RWPE1 (cell line): ENCODE results near the gene LANCL2.

ENCODE experiments used
- CTCF ChIA-PET: fragments of 350-600 bp; sonication (Branson Sonifier 250); formaldehyde crosslinking; extraction: SDS; loops from one replicate; lab custom pipeline; 2021; lab: Yijun Ruan, JAX
- POLR2A ChIA-PET: fragments of 400-600 bp; formaldehyde crosslinking; extraction: SDS; loops from one replicate; lab custom pipeline; 2020; ENCODE audit warnings: antibody characterized with exemption; ENCODE audit not compliant: low non-redundant PET; lab: Yijun Ruan, JAX
- DNase-seq: peaks from one replicate; pipeline ENCODE4 v3.0.0; 2012; ENCODE audit warnings: low spot score
- H3K27ac ChIP-seq: fragments of 450-650 bp; 2 replicates; pipeline ENCODE4 v1.5.1; 2017
- TF ChIP-seq, protein P1 (sequence below): fragments of 450-650 bp; conservative IDR thresholded peaks from 2 replicates; pipeline ENCODE4 v1.5.1; 2017; ENCODE audit warnings: low read depth, mild to moderate bottlenecking

LANCL2 gene

DNA sequence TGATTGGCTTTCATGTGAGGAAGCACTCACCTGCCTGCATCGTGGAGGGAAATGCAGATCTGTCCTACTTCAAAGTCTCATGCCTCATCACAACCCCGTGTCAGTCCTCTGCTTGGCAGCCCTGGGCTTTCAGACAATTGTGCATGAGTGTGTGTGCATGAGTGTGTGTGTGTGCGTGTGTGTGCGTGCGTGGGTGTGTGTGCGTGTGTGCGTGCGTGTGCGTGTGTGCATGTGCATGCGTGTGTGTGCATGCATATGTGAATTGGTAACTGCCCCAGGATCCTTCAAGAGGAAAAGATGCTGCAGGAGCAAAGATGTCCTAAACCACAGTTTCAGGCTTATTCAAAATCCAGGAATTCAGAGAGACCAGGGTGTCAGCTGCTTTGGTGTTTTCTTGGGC lies 71.3 kb downstream of the LANCL2 start:
- no peak overlapping the region for H3K27ac ChIP-seq
- ChIA-PET POLR2A (interaction anchor here (0.5 kb wide), 1 partner anchor 106 kb away, joined by 4 read pairs; no protein-coding TSS in a partner anchor), CTCF (interaction anchor here (0.6 to 0.8 kb wide), 2 partner anchors 21 to 205 kb away, joined by 3 read pairs; no protein-coding TSS in a partner anchor)
- TF ChIP-seq, protein P1, sequence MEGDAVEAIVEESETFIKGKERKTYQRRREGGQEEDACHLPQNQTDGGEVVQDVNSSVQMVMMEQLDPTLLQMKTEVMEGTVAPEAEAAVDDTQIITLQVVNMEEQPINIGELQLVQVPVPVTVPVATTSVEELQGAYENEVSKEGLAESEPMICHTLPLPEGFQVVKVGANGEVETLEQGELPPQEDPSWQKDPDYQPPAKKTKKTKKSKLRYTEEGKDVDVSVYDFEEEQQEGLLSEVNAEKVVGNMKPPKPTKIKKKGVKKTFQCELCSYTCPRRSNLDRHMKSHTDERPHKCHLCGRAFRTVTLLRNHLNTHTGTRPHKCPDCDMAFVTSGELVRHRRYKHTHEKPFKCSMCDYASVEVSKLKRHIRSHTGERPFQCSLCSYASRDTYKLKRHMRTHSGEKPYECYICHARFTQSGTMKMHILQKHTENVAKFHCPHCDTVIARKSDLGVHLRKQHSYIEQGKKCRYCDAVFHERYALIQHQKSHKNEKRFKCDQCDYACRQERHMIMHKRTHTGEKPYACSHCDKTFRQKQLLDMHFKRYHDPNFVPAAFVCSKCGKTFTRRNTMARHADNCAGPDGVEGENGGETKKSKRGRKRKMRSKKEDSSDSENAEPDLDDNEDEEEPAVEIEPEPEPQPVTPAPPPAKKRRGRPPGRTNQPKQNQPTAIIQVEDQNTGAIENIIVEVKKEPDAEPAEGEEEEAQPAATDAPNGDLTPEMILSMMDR: no peak
- DNase-seq: no peak

DNA sequence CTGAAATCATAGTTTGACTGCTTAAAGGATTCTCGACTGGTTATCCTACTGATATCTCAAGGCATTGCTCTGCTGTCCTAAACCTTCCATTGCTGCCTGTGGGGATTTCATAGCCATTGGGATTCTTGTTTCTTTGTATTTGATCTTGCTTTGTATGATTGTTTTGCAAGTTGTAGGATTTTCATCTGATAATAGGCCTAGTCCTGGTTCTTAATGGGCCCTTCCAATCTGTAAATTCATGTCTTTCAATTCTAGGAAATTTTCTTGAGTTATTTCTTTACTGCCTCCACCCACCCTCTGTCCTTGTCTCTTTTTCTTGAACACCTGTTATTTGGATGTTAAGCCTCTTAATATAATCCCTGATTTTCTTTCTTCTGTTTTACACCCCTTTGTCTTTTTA lies 72.2 kb downstream of the LANCL2 start:
- no peak for DNase-seq
- no peak overlapping the region for H3K27ac ChIP-seq
- POLR2A ChIA-PET: no interaction called here
- TF ChIP-seq, protein P1: no peak
- CTCF ChIA-PET: no interaction called here

DNA sequence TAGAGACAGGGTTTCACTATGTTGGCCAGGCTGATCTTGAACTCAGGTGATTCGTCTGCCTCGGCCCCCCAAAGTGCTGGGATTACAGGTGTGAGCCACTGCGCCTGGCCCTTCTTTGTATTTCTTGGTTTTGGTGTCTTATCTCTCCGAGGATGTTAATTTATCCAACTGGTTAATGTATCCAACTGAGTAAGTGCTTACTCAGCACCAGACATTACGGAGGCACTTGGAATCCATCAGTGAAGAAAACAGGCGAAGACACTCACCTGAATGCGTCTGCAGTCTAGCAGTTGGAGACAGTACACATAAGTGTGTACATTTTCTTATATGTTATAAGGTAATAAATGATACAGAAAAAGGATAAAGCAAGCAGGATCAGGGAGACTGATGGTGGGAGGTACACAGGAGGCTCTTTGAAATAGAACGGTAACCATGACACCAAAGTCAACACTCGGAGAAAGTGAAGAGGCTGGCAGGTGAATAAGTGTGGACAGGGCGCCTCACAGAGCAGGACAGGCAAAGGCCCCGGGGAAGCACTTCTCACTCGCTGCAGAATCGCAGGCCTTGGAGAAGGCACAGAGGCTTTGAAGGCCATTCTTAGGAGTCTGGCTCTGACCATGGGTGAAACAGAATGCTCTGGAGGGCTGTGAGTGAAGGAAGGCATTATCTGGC lies 73.1 kb downstream of the LANCL2 start:
- H3K27ac ChIP-seq: no peak overlapping the region
- ChIA-PET CTCF (no interaction called here), POLR2A (no interaction called here)
- TF ChIP-seq, protein P1: no peak
- no peak for DNase-seq

DNA sequence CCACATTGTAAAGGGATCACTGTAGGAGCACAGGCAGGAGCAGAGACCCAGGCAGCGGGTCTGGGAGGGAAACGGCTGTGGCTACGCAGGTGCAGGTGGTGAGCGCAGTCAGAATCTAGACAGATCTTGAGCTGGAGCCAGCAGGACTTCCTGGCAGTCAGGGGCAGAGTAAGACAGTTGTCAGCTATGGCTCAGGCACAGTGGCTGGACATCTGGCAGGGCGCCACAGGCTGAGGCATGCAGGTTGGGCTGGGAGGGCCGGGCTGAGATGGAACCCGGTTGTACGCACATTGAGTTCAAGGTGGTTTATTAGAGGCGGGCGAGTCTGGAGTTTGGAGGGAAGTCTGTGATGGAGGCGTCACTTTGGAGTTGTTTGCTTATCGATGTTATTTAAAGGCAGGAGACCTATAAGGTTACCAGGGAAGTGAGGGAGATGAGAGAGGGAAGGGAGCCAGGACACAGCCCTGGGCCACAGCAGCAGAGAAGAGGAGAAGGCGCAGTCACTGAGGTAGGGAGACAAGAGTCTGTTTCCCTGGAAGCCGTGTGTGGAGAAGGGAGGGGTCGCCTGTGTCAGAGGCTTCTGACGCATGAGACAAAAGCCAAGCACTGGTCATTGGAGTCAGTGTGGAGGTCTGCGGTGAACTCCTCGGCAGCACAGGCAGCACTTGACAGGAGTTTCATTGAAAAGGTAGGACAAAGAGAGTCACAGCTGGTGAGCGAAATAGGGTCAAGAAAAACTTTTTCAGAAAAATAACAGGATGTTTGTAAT lies 73.8 kb downstream of the LANCL2 start:
- H3K27ac ChIP-seq: no peak overlapping the region
- ChIA-PET POLR2A (no interaction called here), CTCF (no interaction called here)
- peak; percentile 53 for DNase-seq
- TF ChIP-seq, protein P1: no peak

DNA sequence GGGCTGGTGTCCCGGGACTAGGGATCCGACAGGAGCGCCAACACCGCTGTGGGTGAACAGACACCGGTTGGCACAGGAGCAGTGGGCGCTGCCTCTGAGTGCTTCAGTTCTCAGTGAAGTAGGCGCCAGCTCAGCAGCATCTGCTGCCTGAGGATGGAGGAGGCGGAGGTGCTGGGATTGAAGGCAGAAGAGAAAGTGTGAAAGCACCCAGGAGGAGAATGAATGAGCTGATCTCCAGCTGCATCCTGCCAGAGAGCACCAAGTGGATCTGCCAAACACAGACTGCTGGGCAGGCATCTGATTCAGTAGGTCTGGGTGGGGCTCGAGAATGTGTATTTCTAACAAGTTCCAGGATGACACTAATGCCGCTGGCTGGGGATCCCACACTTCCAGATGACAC lies 74.5 kb downstream of the LANCL2 start:
- no peak for DNase-seq
- CTCF ChIA-PET: no interaction called here
- no peak overlapping the region; the same call in 1 of the 2 replicates for H3K27ac ChIP-seq
- TF ChIP-seq, protein P1: no peak
- POLR2A ChIA-PET: no interaction called here

DNA sequence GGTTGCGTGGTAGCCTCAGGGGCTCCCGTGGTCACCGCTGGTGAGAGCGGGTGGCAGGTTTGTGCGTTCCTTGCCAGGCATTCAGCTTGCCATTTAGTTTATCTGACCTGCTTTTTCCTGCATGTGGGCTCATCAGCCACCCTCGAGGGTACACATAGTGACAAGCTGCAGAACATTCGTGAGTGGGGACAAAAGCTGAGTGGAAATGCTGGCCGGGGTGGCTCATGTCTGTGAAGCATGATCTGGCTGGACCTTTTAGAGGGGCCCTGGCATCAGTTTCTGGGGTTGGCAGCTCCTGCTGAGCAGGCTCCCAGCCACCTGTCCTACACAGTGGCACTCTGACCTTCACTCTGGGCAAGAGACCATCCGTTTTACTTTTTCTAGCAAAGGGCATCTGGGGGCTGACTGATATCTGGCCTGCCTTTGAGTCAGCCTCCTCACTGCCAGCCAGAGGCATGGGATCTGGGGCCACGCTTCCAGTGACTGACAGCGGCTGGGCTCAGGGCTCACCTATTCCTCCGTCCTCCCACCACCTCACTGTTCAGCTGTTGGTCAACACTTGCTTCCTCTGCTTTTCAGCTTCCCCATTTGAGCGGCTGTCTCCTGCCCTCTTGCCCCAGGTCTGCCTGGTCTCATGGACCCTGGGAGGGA lies 75.0 kb downstream of the LANCL2 start:
- DNase-seq: no peak
- TF ChIP-seq, protein P1: no peak
- no peak overlapping the region; the same call in 1 of the 2 replicates for H3K27ac ChIP-seq
- CTCF ChIA-PET: no interaction called here
- POLR2A ChIA-PET: no interaction called here
